Fibroblast of the aortic adventitia (primary cell): ENCODE measurements around the gene RGS7. TPM values are rescaled to one million over a fixed set of nuclear protein-coding genes. Genes with fewer than 3 reads are reported as not detected.
"Not testable (repeated sequence)": the region's sequence is repeated elsewhere in the genome, so short reads cannot be mapped to it uniquely, and the experiment has no call there.

Experiments used
- DNase-seq: peaks from one replicate; pipeline ENCODE4 v3.0.0-alpha.2; 2010; ENCODE audit warnings: low read depth
- H3K4me3 ChIP-seq: 2 replicates; pipeline ENCODE4 v1.5.1; 2011; ENCODE audit warnings: low read depth, mild to moderate bottlenecking, control low read depth, low read length, moderate library complexity
- total RNA-seq: library from RNA; depleted of rRNA; stranded (reverse); fragments of >200 nt; gene quantifications from 2 replicates; pipeline ENCODE4 v1.2.3, GENCODE V29; 2012; ENCODE audit warnings: low replicate concordance
- TF ChIP-seq, protein P1 (sequence below): IDR thresholded peaks from 2 replicates; pipeline ENCODE4 v1.5.1; 2011; ENCODE audit warnings: mild to moderate bottlenecking, low read length, control low read depth, inconsistent platforms; ENCODE audit not compliant: insufficient read depth

RGS7 gene
- total RNA-seq, 1 donor, result 0.63 TPM

DNA sequence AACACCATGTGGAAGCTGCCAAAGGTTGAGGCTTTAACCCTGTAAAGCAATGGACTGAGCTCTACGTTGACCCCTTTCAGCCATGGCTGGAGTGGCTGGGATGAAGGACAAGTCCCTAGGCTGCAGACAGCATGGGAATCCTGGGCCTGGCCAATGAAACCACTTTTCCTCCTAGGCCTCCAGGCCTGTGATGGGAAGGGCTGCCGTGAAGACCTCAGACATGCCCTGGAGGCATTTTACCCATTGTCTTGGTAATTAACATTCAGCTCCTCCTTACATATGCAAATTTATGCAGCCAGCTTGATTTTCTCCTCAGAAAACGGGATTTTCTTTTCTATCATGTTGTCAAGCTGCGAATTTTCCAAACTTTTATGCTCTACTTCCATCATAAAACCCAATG, 214.5 kb downstream of the RGS7 start:
- TF ChIP-seq, protein P1, sequence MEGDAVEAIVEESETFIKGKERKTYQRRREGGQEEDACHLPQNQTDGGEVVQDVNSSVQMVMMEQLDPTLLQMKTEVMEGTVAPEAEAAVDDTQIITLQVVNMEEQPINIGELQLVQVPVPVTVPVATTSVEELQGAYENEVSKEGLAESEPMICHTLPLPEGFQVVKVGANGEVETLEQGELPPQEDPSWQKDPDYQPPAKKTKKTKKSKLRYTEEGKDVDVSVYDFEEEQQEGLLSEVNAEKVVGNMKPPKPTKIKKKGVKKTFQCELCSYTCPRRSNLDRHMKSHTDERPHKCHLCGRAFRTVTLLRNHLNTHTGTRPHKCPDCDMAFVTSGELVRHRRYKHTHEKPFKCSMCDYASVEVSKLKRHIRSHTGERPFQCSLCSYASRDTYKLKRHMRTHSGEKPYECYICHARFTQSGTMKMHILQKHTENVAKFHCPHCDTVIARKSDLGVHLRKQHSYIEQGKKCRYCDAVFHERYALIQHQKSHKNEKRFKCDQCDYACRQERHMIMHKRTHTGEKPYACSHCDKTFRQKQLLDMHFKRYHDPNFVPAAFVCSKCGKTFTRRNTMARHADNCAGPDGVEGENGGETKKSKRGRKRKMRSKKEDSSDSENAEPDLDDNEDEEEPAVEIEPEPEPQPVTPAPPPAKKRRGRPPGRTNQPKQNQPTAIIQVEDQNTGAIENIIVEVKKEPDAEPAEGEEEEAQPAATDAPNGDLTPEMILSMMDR, result no peak
- DNase-seq, result no peak
- H3K4me3 ChIP-seq, result no peak overlapping the region

DNA sequence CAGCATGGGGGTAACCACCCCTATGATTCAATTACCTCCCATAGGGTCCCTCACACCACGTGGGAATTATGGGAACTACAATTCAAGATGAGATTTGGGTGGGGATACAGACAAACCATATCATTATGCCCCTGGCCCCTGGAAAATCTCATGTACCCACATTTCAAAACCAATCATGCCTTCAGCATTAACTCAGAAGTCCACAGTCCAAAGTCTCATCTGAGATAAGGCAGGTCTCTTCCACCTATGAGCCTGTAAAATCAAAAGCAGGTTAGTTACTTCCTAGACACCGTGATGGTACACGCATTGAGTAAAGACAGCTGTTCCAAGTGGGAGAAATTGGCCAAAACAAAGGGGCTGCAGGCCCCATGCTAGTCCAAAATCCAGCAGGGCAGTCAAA, 215.4 kb downstream of the RGS7 start:
- H3K4me3 ChIP-seq, DNase-seq: not testable (repeated sequence)

DNA sequence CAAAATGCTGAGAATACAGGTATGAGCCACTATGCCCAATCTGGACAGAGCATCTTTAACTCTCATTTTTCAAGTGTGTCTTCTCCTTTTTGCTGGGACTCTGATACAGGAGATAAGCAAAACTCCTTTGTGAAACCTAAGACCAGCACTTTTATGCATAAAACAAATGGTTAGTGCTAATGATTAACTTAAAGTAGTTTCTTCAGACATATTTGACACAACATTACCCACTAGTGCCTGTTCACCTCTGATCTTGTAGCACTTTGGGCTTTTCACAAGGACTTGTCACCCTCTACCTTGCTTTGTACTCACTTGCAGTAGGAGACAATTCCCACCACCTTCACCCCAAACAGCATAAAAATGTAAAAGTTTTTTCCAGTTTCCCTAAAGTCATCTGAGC, 216.3 kb downstream of the RGS7 start:
- DNase-seq, result no peak
- TF ChIP-seq, protein P1, result no peak
- no peak overlapping the region for H3K4me3 ChIP-seq

DNA sequence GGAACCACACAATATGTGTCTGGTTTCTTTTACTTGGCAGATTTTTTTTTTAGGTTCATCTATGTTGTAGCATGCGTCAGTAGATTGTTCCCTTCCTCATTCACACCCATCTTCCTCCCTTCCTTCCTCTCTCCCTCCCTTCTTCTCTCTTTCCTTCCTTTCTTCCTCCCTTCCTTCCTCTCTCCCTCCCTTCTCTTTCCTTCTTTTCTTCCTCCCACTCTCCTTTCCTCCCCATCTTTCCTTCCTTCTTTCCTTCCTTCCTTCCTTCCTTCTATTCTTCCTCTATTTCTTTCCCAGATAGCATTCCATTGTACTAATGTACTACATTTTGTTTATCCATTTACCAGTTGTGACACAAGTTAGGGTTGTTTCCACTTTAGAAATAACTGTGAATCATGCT, 218.0 kb downstream of the RGS7 start:
- TF ChIP-seq, protein P1, result no peak
- H3K4me3 ChIP-seq, result no peak overlapping the region
- no peak for DNase-seq

DNA sequence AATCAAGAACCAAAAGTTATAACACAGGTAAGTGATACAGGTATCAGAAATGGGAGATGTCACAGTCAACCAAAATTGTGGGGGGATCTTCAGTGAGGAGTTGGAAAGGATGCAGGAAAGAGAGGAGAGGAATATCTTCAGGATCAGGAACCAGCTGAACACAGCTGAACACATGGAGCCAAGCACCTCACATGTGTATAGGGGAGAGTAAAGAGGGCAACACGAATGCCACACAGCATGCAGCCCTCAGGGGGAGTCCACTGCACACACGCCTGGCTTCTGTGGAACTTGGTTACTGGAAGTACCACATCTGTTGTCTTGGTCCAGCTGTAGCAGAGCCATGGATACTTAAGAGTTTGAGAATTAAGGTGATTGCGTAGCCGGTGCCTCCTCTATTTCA, 218.8 kb downstream of the RGS7 start:
- TF ChIP-seq, protein P1, result no peak
- DNase-seq, result no peak
- no peak overlapping the region for H3K4me3 ChIP-seq

DNA sequence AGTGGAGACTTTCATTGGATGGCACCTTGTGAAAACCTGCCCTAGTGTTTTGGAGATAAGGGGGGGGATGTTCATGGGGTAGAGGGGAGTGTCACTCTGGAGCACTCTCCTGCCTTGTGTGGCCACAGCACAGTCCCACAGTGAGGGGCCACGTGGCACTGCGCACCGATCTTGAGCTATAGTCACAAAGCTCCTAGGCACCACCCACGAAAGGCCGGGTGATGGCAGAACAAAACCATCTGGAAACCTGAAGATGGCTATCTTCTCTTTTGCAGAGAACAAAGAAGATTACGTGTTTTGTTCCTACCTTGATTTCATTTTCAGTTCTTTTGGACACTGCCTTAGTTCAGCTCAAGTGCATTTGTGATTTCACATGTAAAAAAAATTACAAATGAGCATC, 220.6 kb downstream of the RGS7 start:
- H3K4me3 ChIP-seq, result no peak overlapping the region
- TF ChIP-seq, protein P1, result no peak

DNA sequence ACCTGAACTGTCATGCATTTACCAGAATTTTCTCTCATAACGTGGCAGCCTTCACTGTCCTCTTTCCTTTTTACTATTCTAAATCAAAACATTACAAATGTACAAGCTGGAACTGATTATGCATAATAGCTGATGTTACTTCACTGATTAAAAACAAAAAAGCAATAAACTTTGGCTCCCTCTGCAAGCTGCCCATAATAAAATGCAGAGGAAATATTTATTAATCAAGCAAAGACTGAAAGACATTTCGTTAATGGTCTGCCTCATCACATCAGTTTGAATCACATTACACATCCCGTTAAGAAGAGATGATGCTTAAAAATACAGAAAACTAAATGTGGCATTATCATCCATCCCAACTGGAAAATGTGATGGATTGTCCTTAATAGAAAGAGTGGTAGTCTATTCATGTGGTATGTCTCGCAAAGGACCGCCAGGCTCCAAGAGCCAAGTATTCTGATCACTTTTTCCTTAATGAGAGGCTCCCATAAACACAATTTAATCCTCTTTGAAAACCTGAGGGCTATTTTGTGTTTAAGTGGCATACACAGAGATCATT, 225.3 kb downstream of the RGS7 start:
- H3K4me3 ChIP-seq, result no peak overlapping the region
- TF ChIP-seq, protein P1, result no peak
- DNase-seq, result no peak

More for the DNA sequence above, 220.6 kb downstream of the RGS7 start:
- DNase-seq, result no peak

DNA sequence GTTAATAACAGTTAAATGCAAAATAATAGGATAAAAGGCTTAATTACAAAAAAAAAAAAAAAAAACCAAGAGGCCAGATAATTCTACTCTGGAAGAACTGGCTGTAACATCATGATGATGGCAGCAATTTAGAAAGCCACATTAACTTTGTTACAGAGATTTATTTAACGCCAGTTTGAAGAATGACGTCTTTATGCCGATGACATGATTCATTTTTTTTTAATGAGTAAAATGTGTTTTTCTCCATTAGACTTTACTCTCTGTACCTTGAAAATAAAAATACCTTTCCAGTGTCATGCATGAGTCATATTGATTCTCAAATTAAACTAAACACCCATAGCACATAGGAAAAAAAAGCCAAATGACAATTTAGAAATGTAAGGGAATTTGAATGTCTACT, 226.1 kb downstream of the RGS7 start:
- no peak for DNase-seq
- TF ChIP-seq, protein P1, result no peak
- H3K4me3 ChIP-seq, result no peak overlapping the region
